Esophagus muscularis mucosa (tissue), 4 donors: ENCODE results near the gene NLGN4Y. TPM values are rescaled to one million over a fixed set of nuclear protein-coding genes. Genes with fewer than 3 reads are reported as not detected.

Experiments
- DNase-seq: peaks from one replicate; pipeline ENCODE4 v3.0.0-alpha.2; 2017; ENCODE audit errors: extremely low spot score
- H3K27ac ChIP-seq, 4 donors: fragments of 200-600 bp; sonication (generic); replicated peaks in 1 of 4; 1 replicate in 3 of 4; 2 replicates in 1 of 4; pipeline ENCODE4 v1.5.1; 2016 to 2019; ENCODE audit warnings: mild to moderate bottlenecking in 1 of 4
- H3K27me3 ChIP-seq, 4 donors: fragments of 200-600 bp; sonication (generic); one replicate each; pipeline versions ENCODE4 v1.5.1 to v1.6.0; 2016 to 2019
- H3K36me3 ChIP-seq, 4 donors: fragments of 200-600 bp; sonication (generic); one replicate each; pipeline ENCODE4 v1.5.1; 2016 to 2019
- H3K4me1 ChIP-seq, 4 donors: fragments of 200-600 bp; sonication (generic); one replicate each; pipeline ENCODE4 v1.5.1; 2016 to 2019
- H3K4me3 ChIP-seq, 4 donors: fragments of 200-600 bp; sonication (generic); 1 replicate in 2 of 4; 2 replicates in 2 of 4; pipeline ENCODE4 v1.5.1; 2016 to 2019; ENCODE audit warnings: mild to moderate bottlenecking in 4 of 4, moderate library complexity in 1 of 4
- H3K9me3 ChIP-seq, 4 donors: fragments of 200-600 bp; sonication (generic); 1 replicate in 3 of 4; 2 replicates in 1 of 4; pipeline ENCODE4 v1.5.1; 2016 to 2019
- CTCF ChIP-seq, 3 experiments: fragments of 200-600 bp in 2 of 3; fragments of 450-650 bp in 1 of 3; sonication (generic) in 2 of 3; IDR thresholded peaks; one replicate each; pipeline ENCODE4 v1.5.1; 2017 to 2019; ENCODE audit warnings: antibody characterized with exemption in 3 of 3, mild to moderate bottlenecking in 2 of 3, moderate library complexity in 1 of 3
- EP300 ChIP-seq: sonication (generic); formaldehyde crosslinking; IDR thresholded peaks from one replicate; pipeline ENCODE4 v1.6.1; 2017; ENCODE audit warnings: antibody characterized with exemption
- POLR2A ChIP-seq: fragments of 450-650 bp; IDR thresholded peaks from one replicate; pipeline ENCODE4 v1.6.1; 2017; ENCODE audit warnings: antibody characterized with exemption, moderate library complexity, mild to moderate bottlenecking, low read depth
- POLR2AphosphoS5 ChIP-seq, 2 donors: sonication (generic); formaldehyde crosslinking; IDR thresholded peaks; one replicate each; pipeline ENCODE4 v1.6.1; 2017; ENCODE audit warnings: antibody characterized with exemption in 2 of 2
- WGBS: methylation state at CpG from one replicate; pipeline ENCODE4 v1.1.5; 2018; 5-methylcytosine and 5-hydroxymethylcytosine counted together
- intact Hi-C: fragments of 100-400 bp; cut with DNase I; formaldehyde crosslinking; loops from one replicate; pipeline ENCODE4 v1.15.1; 2023
- total RNA-seq, 4 donors: library from RNA; depleted of rRNA; stranded (reverse); fragments of >200 nt; gene quantifications; one replicate each; pipeline versions ENCODE4 v1.1.0 to v1.2.1, GENCODE V29; 2016

NLGN4Y gene
- total RNA-seq, 4 donors from 2014 or later: 0.06 to 24.5 (median 20.9) TPM; not detected in 1

DNA sequence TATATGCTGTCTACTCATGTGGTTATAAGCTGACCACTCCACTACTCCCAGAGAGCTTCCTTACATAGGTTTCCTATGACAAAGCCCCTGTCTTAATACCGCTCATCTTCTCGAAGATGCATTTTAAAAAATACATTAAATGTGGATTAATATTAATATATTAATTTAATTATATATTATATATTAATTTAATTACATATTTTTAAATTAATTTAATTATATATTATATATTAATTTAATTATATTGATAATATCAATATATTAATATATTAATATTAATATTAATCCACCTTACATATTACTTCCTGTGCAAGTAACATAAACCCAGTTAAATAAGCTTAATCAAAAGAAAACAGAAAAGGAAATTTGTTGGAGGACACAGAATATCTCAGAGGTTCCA, 19.7 kb upstream of the NLGN4Y start:
- no peak for DNase-seq
- no peaks in the 10 kb centered on the region for H3K36me3 ChIP-seq
- no peaks in the 10 kb centered on the region for H3K9me3 ChIP-seq
- intact Hi-C loops: no loop called here
- no CpG with 5 or more reads among the region's 2 CpGs for WGBS
- H3K4me3 ChIP-seq: no peak overlapping the region
- no peak overlapping the region for H3K27ac ChIP-seq
- no peaks in the 10 kb centered on the region for H3K4me1 ChIP-seq
- TF ChIP-seq CTCF (IDR thresholded peaks at IDR 0.05) (no peak), POLR2A (no peak), POLR2AphosphoS5 (IDR thresholded peaks at IDR 0.05) (no peak), EP300 (no peak)
- H3K27me3 ChIP-seq: no peaks in the 10 kb centered on the region

- peak overlapping the region in 2 of 4 donors; percentile 20 to 62 for H3K4me3 ChIP-seq
- no peaks in the 10 kb centered on the region for H3K9me3 ChIP-seq
- H3K27me3 ChIP-seq: no peaks in the 10 kb centered on the region
- WGBS: no CpG with 5 or more reads among the region's 14 CpGs
- no peak overlapping the region for H3K27ac ChIP-seq
- no peak for TF ChIP-seq EP300
- no peak for TF ChIP-seq POLR2AphosphoS5 (IDR thresholded peaks at IDR 0.05)
- TF ChIP-seq CTCF (IDR thresholded peaks at IDR 0.05): no peak
- no peak for TF ChIP-seq POLR2A
- peaks cover 0 to 17% (median 4%) of the 10 kb centered on the region in 4 donors for H3K4me1 ChIP-seq
- intact Hi-C loops: no loop called here
- no peak for DNase-seq
- H3K36me3 ChIP-seq: no peaks in the 10 kb centered on the region
Measured at GRCh38 chrY:14522379-14522950, 1.9 kb upstream of the NLGN4Y start.

DNA sequence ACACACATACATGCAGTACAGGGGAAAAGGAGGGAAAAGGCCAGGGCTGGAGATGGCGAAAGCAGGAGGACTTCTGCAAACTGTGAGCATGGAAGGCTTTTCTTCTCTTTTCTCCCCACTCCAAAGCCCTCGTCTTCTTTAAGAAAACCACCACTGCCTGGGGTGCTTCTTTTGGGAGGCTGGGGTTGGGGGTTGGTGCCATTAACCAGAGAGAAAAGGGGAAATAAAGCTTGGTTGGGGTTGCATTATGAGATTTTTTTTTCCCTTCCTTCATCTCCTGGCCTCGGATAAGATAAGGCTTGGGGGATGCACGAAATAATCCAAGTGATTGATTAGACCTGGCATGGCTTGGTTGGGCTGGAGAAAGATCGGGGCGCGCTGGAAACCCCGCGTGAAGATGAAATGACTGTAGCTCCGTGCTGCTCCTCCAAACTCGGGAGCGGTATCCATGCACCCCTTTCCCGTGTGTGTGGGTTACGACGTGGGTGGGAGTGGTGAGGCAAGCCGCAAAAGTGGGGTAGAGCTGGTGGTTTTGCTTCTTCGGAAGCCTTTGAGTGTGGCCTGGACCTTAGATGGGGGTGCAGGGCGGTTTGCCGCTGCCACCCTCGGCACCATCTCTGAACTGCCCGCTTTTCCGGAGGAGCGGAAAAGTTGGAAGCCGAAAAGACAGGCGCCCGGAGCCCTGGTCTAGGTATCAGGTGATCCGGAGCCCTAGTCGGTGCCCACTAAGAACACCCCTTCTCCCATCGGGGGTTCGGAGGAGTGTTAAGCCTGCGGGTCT, 648 bp upstream of the NLGN4Y start:
- intact Hi-C loops: no loop called here
- Histone ChIP-seq H3K27ac (peak overlapping the region in 2 of 4 donors; percentile 72 to 77), H3K36me3 (no peaks in the 10 kb centered on the region), H3K9me3 (no peaks in the 10 kb centered on the region), H3K4me1 (peaks cover 0 to 21% (median 4%) of the 10 kb centered on the region in 4 donors), H3K4me3 (peak overlapping the region in 2 of 4 donors; percentile 56 to 62), H3K27me3 (no peaks in the 10 kb centered on the region)
- no CpG with 5 or more reads among the region's 31 CpGs for WGBS
- DNase-seq: no peak
- TF ChIP-seq POLR2A (no peak), POLR2AphosphoS5 (IDR thresholded peaks at IDR 0.05) (no peak), CTCF (IDR thresholded peaks at IDR 0.05) (no peak), EP300 (no peak)

- peak overlapping the region in 2 of 4 donors; percentile 72 to 77 for H3K27ac ChIP-seq
- H3K36me3 ChIP-seq: no peaks in the 10 kb centered on the region
- no peaks in the 10 kb centered on the region for H3K9me3 ChIP-seq
- intact Hi-C loops: no loop called here
- H3K4me1 ChIP-seq: peaks cover 0 to 21% (median 4%) of the 10 kb centered on the region in 4 donors
- H3K4me3 ChIP-seq: peak overlapping the region in 2 of 4 donors; percentile 56 to 62
- no peak for DNase-seq
- H3K27me3 ChIP-seq: no peaks in the 10 kb centered on the region
- TF ChIP-seq CTCF (IDR thresholded peaks at IDR 0.05) (peak in 1 of 3 experiments; percentile 36), POLR2A (no peak), POLR2AphosphoS5 (IDR thresholded peaks at IDR 0.05) (no peak), EP300 (no peak)
- no CpG with 5 or more reads among the region's 13 CpGs for WGBS
Measured at GRCh38 chrY:14525315-14525714, 986 bp downstream of the NLGN4Y start.
